GM23338 (cell line): ENCODE results near the gene NECTIN1. TPM values are rescaled to one million over a fixed set of nuclear protein-coding genes. Genes with fewer than 3 reads are reported as not detected.

Experiments used
- ATAC-seq: fragments of 200-7000 bp; cut with Tn5 transposase; 3 replicates; pipeline ENCODE4 v1.9.1; 2020
- DNase-seq: peaks from one replicate; pipeline ENCODE4 v3.0.0-alpha.2; 2015; ENCODE audit warnings: low spot score
- H2AFZ ChIP-seq: fragments of 200-600 bp; sonication (generic); 2 replicates; pipeline ENCODE4 v1.8.0; 2016; ENCODE audit warnings: antibody characterized with exemption, mild to moderate bottlenecking, moderate library complexity
- H3F3A ChIP-seq: fragments of 200-600 bp; sonication (generic); replicated peaks from 2 replicates; pipeline ENCODE4 v1.8.0; 2017; ENCODE audit warnings: antibody characterized with exemption, mixed run types, low read depth
- H3K27ac ChIP-seq: fragments of 200-600 bp; sonication (generic); 2 replicates; pipeline ENCODE4 v1.6.1; 2016; ENCODE audit warnings: low read depth
- H3K27me3 ChIP-seq: fragments of 200-600 bp; sonication (generic); 2 replicates; pipeline ENCODE4 v1.8.0; 2016; ENCODE audit warnings: mild to moderate bottlenecking, mixed run types, moderate library complexity; ENCODE audit not compliant: insufficient read depth
- H3K36me3 ChIP-seq: fragments of 200-600 bp; sonication (generic); 2 replicates; pipeline ENCODE4 v1.8.0; 2016; ENCODE audit warnings: mild to moderate bottlenecking; ENCODE audit not compliant: insufficient read depth
- H3K4me1 ChIP-seq: fragments of 200-600 bp; sonication (generic); 2 replicates; pipeline ENCODE4 v1.8.0; 2016; ENCODE audit warnings: mild to moderate bottlenecking, moderate library complexity; ENCODE audit not compliant: insufficient read depth
- H3K4me2 ChIP-seq: fragments of 200-600 bp; sonication (generic); 2 replicates; pipeline ENCODE4 v1.7.1; 2017; ENCODE audit warnings: mixed run types
- H3K4me3 ChIP-seq: fragments of 200-600 bp; sonication (generic); 2 replicates; pipeline ENCODE4 v1.6.1; 2016; ENCODE audit warnings: mixed run types
- H3K79me2 ChIP-seq: fragments of 200-600 bp; sonication (generic); replicated peaks from 2 replicates; pipeline ENCODE4 v1.8.0; 2017; ENCODE audit warnings: mild to moderate bottlenecking; ENCODE audit not compliant: insufficient read depth
- H3K9me2 ChIP-seq: fragments of 200-600 bp; sonication (generic); 2 replicates; pipeline ENCODE4 v1.8.0; 2017; ENCODE audit not compliant: insufficient read depth
- H4K20me1 ChIP-seq: fragments of 200-600 bp; sonication (generic); replicated peaks from 2 replicates; pipeline ENCODE4 v1.8.0; 2017; ENCODE audit warnings: mild to moderate bottlenecking; ENCODE audit not compliant: insufficient read depth
- H3K27ac Mint-ChIP-seq: 2 replicates; pipeline ENCODE4 v1.8.0; 2020; ENCODE audit warnings: inconsistent platforms, mild to moderate bottlenecking, moderate library complexity, mixed read lengths
- H3K27me3 Mint-ChIP-seq: 3 replicates; pipeline ENCODE4 v1.8.0; 2022; ENCODE audit warnings: low read depth, mild to moderate bottlenecking, moderate library complexity, mixed read lengths, inconsistent platforms; ENCODE audit not compliant: insufficient read depth, poor library complexity
- H3K36me3 Mint-ChIP-seq: 3 replicates; pipeline ENCODE4 v1.8.0; 2021; ENCODE audit warnings: low read depth, mild to moderate bottlenecking, inconsistent platforms, moderate library complexity, mixed read lengths
- H3K4me1 Mint-ChIP-seq: 3 replicates; pipeline ENCODE4 v1.8.0; 2020; ENCODE audit warnings: mild to moderate bottlenecking, inconsistent platforms, mixed read lengths
- H3K4me3 Mint-ChIP-seq: 3 replicates; pipeline ENCODE4 v1.8.0; 2021; ENCODE audit warnings: moderate library complexity, mild to moderate bottlenecking, inconsistent platforms, mixed read lengths
- H3K9me3 Mint-ChIP-seq: 3 replicates; pipeline ENCODE4 v1.8.0; 2020; ENCODE audit warnings: moderate library complexity, mild to moderate bottlenecking, inconsistent platforms, mixed read lengths
- EZH2 ChIP-seq: fragments of 200-600 bp; sonication (generic); IDR thresholded peaks from one replicate; pipeline ENCODE4 v1.8.0; 2017; ENCODE audit warnings: antibody characterized with exemption, mild to moderate bottlenecking, low read depth; ENCODE audit not compliant: unreplicated experiment
- EZH2phosphoT487 ChIP-seq: fragments of 200-600 bp; sonication (generic); IDR thresholded peaks from one replicate; pipeline ENCODE4 v1.8.1; 2018; ENCODE audit warnings: antibody characterized with exemption; ENCODE audit not compliant: unreplicated experiment
- NANOG ChIP-seq: IDR thresholded peaks from 2 replicates; pipeline ENCODE4 v1.6.1; 2016; ENCODE audit warnings: antibody characterized with exemption, borderline replicate concordance
- STAT1 ChIP-seq: IDR thresholded peaks from one replicate; pipeline ENCODE4 v1.6.1; 2016; ENCODE audit warnings: antibody characterized with exemption; ENCODE audit not compliant: unreplicated experiment
- ZNF114 ChIP-seq: fragments of 250-450 bp; sonication (Bioruptor Pico); IDR thresholded peaks from 2 replicates; pipeline ENCODE4 v1.5.0; 2020; ENCODE audit warnings: mild to moderate bottlenecking, moderate library complexity
- ZNF462 ChIP-seq: fragments of 250-450 bp; sonication (Bioruptor Pico); IDR thresholded peaks from 2 replicates; pipeline ENCODE4 v1.5.0; 2020; ENCODE audit warnings: mild to moderate bottlenecking, moderate library complexity
- polyA plus RNA-seq: library from polyadenylated mRNA; unstranded; fragments of >200 nt; fragmentation: Nextera tagmentation; extraction: Ambion mirVana; gene quantifications from 2 replicates; pipeline ENCODE4 v1.2.1, GENCODE V29; 2016
- total RNA-seq: library from RNA; depleted of rRNA; stranded (reverse); fragments of >200 nt; shearing (Covaris generic); gene quantifications from 2 replicates; pipeline ENCODE4 v1.2.3, GENCODE V29; 2014
- TF ChIP-seq, protein P1 (sequence below): IDR thresholded peaks from 2 replicates; pipeline ENCODE4 v1.6.1; 2016; ENCODE audit warnings: antibody characterized with exemption

Gene NECTIN1
- total and polyA plus RNA-seq, 2 experiments from 2014 or later, result 18.7 to 56.3 TPM

GRCh38 chr11:119754199-119754598 is 25.2 kb upstream of the NECTIN1 start (continued):
- no peak for TF ChIP-seq NANOG
- TF ChIP-seq STAT1, result no peak
- TF ChIP-seq EZH2, result no peak
- TF ChIP-seq ZNF462 (CRISPR knock-in tag), result no peak

GRCh38 chr11:119752946-119753345 is 23.9 kb upstream of the NECTIN1 start:
- H3K4me3 Mint-ChIP-seq, result no peak overlapping the region
- TF ChIP-seq EZH2 (no peak), EZH2phosphoT487 (no peak), ZNF114 (no peak), NANOG (no peak), ZNF462 (CRISPR knock-in tag) (no peak)
- TF ChIP-seq, protein P1, sequence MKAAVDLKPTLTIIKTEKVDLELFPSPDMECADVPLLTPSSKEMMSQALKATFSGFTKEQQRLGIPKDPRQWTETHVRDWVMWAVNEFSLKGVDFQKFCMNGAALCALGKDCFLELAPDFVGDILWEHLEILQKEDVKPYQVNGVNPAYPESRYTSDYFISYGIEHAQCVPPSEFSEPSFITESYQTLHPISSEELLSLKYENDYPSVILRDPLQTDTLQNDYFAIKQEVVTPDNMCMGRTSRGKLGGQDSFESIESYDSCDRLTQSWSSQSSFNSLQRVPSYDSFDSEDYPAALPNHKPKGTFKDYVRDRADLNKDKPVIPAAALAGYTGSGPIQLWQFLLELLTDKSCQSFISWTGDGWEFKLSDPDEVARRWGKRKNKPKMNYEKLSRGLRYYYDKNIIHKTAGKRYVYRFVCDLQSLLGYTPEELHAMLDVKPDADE, result no peak

More at GRCh38 chr11:119752946-119753345, 23.9 kb upstream of the NECTIN1 start:
- Histone ChIP-seq H4K20me1 (no peaks in the 10 kb centered on the region), H3K9me2 (no peaks in the 10 kb centered on the region), H3K4me2 (no peak overlapping the region), H3K4me3 (no peak overlapping the region), H3F3A (no peaks in the 10 kb centered on the region), H3K36me3 (no peaks in the 10 kb centered on the region), H3K4me1 (no peaks in the 10 kb centered on the region), H3K79me2 (no peaks in the 10 kb centered on the region), H3K27ac (no peak overlapping the region), H2AFZ (no peak overlapping the region), H3K27me3 (no peaks in the 10 kb centered on the region)
- peaks cover 14% of the 10 kb centered on the region for H3K4me1 Mint-ChIP-seq
- no peak overlapping the region for H3K27ac Mint-ChIP-seq
- ATAC-seq, result no peak
- DNase-seq, result no peak
- no peaks in the 10 kb centered on the region for H3K9me3 Mint-ChIP-seq
- H3K36me3 Mint-ChIP-seq, result no peaks in the 10 kb centered on the region
- peaks cover 11% of the 10 kb centered on the region for H3K27me3 Mint-ChIP-seq
